Panc1 (cell line): ENCODE measurements around the gene KRT5. TPM values are rescaled to one million over a fixed set of nuclear protein-coding genes. Genes with fewer than 3 reads are reported as not detected.

Source experiments
- ATAC-seq: fragments of 200-7000 bp; cut with Tn5 transposase; 2 replicates; pipeline ENCODE4 v1.9.1; 2020; ENCODE audit warnings: mild to moderate bottlenecking, moderate library complexity
- BruUV-seq: library from RNA; stranded (reverse); fragments of 400-500 nt; replicated peaks from 2 replicates; lab custom pipeline; 2021; lab: Mats Ljungman, UMichigan
- CTCF ChIA-PET: fragments of 300-600 bp; sonication (Branson Sonifier 250); formaldehyde crosslinking; loops from one replicate; lab custom pipeline; 2022; ENCODE audit warnings: antibody characterized with exemption; lab: Charles Lee
- POLR2A ChIA-PET: fragments of 300-600 bp; sonication (Branson Sonifier 250); formaldehyde crosslinking; loops from one replicate; lab custom pipeline; 2022; ENCODE audit warnings: antibody characterized with exemption; lab: Charles Lee
- DNase-seq: peaks from one replicate; pipeline ENCODE4 v3.0.0-alpha.2; 2010; ENCODE audit warnings: low read depth, low spot score
- H3K27ac ChIP-seq: 2 replicates; pipeline ENCODE4 v1.5.1; 2011; ENCODE audit warnings: mild to moderate bottlenecking, low read length, inconsistent platforms
- H3K27me3 ChIP-seq: fragments of 200-500 bp; sonication (Bioruptor generic); 2 replicates; pipeline ENCODE4 v1.6.0; 2014; ENCODE audit warnings: low read length, inconsistent platforms; ENCODE audit not compliant: control insufficient read depth, insufficient read depth
- H3K36me3 ChIP-seq: fragments of 200-500 bp; sonication (Bioruptor generic); 2 replicates; pipeline ENCODE4 v1.5.1; 2014; ENCODE audit warnings: inconsistent platforms, mild to moderate bottlenecking, low read length, moderate library complexity; ENCODE audit not compliant: control insufficient read depth, insufficient read depth
- H3K4me1 ChIP-seq: 2 replicates; pipeline ENCODE4 v1.5.1; 2011; ENCODE audit warnings: inconsistent platforms, mild to moderate bottlenecking, low read length, moderate library complexity; ENCODE audit not compliant: control insufficient read depth, insufficient read depth
- H3K4me3 ChIP-seq, 2 experiments: 2 replicates each; pipeline ENCODE4 v1.5.1; 2011 to 2012; ENCODE audit warnings: low read depth in 2 of 2, low read length in 2 of 2, mild to moderate bottlenecking in 2 of 2, inconsistent platforms in 1 of 2, moderate library complexity in 1 of 2
- H3K9me3 ChIP-seq: fragments of 200-500 bp; sonication (Bioruptor generic); 2 replicates; pipeline ENCODE4 v1.5.1; 2014; ENCODE audit warnings: low read depth, mild to moderate bottlenecking, inconsistent platforms, low read length, moderate library complexity; ENCODE audit not compliant: control insufficient read depth, insufficient read depth
- POLR2AphosphoS5 ChIP-seq: IDR thresholded peaks from 2 replicates; pipeline ENCODE4 v1.6.1; 2012; ENCODE audit warnings: mild to moderate bottlenecking, low read depth, low read length, moderate library complexity
- SIN3A ChIP-seq: IDR thresholded peaks from 2 replicates; pipeline ENCODE4 v1.6.1; 2012; ENCODE audit warnings: low read depth, mild to moderate bottlenecking, low read length, moderate library complexity, borderline replicate concordance; ENCODE audit not compliant: insufficient read depth
- TCF7L2 ChIP-seq: IDR thresholded peaks from 2 replicates; pipeline ENCODE4 v1.6.1; 2011; ENCODE audit warnings: mild to moderate bottlenecking, low read depth, low read length, inconsistent platforms
- in situ Hi-C: cut with HindIII; loops from 2 replicates; pipeline ENCODE4 v1.10.0; 2016; ENCODE audit warnings: low sequenced_read_pairs, low pct_unique_long_range_greater_than_20kb
- intact Hi-C: fragments of 100-400 bp; cut with micrococcal nuclease; formaldehyde crosslinking; loops from one replicate; pipeline ENCODE4 v1.10.0; 2022; ENCODE audit not compliant: unreplicated experiment
- total RNA-seq: library from RNA; stranded (reverse); gene quantifications from one replicate; pipeline ENCODE4 v1.2.1, GENCODE V29; 2021; ENCODE audit not compliant: unreplicated experiment
- TF ChIP-seq, protein P1 (sequence below): fragments of 450-650 bp; IDR thresholded peaks from 2 replicates; pipeline ENCODE4 v1.5.1; 2017; ENCODE audit warnings: mild to moderate bottlenecking
- TF ChIP-seq, protein P2 (sequence below), 2 experiments: IDR thresholded peaks; 2 replicates each; pipeline ENCODE4 v1.6.1; 2011 to 2012; ENCODE audit warnings: low read depth in 2 of 2, control low read depth in 1 of 2, low read length in 1 of 2, mild to moderate bottlenecking in 1 of 2, moderate library complexity in 1 of 2; ENCODE audit not compliant: insufficient read depth in 1 of 2

The KRT5 gene
- total RNA-seq, 1 experiment from 2014 or later = not detected

DNA sequence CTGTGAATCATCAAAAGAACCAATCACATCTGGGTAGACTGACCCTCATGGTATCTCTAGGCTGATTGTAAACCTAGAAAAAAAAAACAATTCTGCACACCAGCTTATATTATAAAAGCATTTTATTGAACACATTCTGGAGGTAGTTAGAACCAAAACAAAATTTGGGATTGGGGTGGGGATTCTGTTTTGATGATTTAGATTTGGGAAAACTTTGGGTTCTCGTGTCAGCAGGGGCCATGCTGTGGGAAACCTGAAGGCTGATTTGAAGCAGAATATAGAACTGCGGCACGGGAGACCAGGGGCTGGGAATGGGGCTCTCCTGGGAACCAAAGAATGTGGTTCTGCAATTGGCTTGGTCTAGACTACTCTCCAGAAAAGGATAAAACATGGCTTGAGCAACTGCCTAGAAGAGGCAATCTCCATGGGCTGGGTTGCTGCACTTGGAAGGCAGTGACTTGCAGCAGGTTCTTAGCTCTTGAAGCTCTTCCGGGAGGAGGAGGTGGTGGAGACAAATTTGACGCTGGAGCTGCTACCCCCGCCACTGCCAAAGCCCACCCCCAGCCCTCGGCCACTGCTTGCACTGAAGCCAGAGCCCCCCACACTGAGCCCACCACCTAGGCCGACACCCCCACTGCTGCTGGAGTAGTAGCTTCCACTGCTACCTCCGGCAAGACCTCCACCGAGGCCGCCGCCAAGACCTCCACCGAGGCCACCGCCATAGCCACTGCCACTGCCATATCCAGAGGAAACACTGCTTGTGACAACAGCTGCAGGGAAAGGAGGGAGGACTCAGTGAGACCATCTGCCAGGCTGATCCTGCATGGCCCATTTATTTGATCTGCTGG lies 5.5 kb downstream of the KRT5 start:
- H3K27me3 ChIP-seq = no peaks in the 10 kb centered on the region
- no peak for DNase-seq
- no peak for ATAC-seq
- intact Hi-C loops = no loop called here
- ChIA-PET POLR2A (no interaction called here), CTCF (no interaction called here)
- H3K4me1 ChIP-seq = no peaks in the 10 kb centered on the region
- no peak overlapping the region for H3K27ac ChIP-seq
- peaks cover 4% of the 10 kb centered on the region; the same call in 1 of the 2 replicates for H3K9me3 ChIP-seq
- H3K36me3 ChIP-seq = no peaks in the 10 kb centered on the region
- BruUV-seq = no TSS peak
- TF ChIP-seq, protein P1, sequence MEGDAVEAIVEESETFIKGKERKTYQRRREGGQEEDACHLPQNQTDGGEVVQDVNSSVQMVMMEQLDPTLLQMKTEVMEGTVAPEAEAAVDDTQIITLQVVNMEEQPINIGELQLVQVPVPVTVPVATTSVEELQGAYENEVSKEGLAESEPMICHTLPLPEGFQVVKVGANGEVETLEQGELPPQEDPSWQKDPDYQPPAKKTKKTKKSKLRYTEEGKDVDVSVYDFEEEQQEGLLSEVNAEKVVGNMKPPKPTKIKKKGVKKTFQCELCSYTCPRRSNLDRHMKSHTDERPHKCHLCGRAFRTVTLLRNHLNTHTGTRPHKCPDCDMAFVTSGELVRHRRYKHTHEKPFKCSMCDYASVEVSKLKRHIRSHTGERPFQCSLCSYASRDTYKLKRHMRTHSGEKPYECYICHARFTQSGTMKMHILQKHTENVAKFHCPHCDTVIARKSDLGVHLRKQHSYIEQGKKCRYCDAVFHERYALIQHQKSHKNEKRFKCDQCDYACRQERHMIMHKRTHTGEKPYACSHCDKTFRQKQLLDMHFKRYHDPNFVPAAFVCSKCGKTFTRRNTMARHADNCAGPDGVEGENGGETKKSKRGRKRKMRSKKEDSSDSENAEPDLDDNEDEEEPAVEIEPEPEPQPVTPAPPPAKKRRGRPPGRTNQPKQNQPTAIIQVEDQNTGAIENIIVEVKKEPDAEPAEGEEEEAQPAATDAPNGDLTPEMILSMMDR = no peak
- TF ChIP-seq, protein P2, sequence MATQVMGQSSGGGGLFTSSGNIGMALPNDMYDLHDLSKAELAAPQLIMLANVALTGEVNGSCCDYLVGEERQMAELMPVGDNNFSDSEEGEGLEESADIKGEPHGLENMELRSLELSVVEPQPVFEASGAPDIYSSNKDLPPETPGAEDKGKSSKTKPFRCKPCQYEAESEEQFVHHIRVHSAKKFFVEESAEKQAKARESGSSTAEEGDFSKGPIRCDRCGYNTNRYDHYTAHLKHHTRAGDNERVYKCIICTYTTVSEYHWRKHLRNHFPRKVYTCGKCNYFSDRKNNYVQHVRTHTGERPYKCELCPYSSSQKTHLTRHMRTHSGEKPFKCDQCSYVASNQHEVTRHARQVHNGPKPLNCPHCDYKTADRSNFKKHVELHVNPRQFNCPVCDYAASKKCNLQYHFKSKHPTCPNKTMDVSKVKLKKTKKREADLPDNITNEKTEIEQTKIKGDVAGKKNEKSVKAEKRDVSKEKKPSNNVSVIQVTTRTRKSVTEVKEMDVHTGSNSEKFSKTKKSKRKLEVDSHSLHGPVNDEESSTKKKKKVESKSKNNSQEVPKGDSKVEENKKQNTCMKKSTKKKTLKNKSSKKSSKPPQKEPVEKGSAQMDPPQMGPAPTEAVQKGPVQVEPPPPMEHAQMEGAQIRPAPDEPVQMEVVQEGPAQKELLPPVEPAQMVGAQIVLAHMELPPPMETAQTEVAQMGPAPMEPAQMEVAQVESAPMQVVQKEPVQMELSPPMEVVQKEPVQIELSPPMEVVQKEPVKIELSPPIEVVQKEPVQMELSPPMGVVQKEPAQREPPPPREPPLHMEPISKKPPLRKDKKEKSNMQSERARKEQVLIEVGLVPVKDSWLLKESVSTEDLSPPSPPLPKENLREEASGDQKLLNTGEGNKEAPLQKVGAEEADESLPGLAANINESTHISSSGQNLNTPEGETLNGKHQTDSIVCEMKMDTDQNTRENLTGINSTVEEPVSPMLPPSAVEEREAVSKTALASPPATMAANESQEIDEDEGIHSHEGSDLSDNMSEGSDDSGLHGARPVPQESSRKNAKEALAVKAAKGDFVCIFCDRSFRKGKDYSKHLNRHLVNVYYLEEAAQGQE (IDR thresholded peaks at IDR 0.05; ENCODE audit: insufficient read depth in 1 of 2, low read depth in 2 of 2, low read length in 1 of 2) = no peak
- TF ChIP-seq TCF7L2 = no peak
- no peak for TF ChIP-seq POLR2AphosphoS5
- no peak for TF ChIP-seq SIN3A
- H3K4me3 ChIP-seq = no peak overlapping the region
- in situ Hi-C loops = no loop called here

DNA sequence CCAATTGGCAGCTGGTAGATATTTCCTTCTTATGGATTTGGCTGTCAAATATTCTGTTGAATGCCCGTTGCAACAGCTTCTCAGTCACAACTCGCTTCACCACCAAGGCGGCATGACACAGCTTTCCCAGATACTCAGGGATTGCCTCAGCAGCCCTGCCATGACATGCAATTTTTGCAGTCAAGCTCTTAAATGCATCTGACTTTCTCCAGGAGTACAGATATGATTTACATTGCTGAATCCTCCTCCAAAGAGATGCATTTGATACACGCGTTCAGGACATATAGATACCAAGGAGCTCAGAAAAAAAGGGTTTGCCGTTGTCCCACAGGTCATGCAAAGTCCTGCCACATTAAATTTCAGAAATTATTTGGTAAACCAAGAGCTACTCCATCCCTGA lies 6.5 kb downstream of the KRT5 start:
- ATAC-seq (no peak), DNase-seq (no peak)
- TF ChIP-seq, protein P2 (IDR thresholded peaks at IDR 0.05; ENCODE audit: insufficient read depth in 1 of 2, low read depth in 2 of 2, low read length in 1 of 2) = no peak
- TF ChIP-seq, protein P1 = no peak
- TF ChIP-seq SIN3A (no peak), TCF7L2 (no peak), POLR2AphosphoS5 (no peak)
- Histone ChIP-seq H3K4me1 (no peaks in the 10 kb centered on the region), H3K27me3 (0 out of 2 replicates have a peak, but pooled peaks cover 1% of the 10 kb centered on the region), H3K4me3 (no peak overlapping the region), H3K9me3 (peaks cover 4% of the 10 kb centered on the region; the same call in 1 of the 2 replicates), H3K27ac (no peak overlapping the region), H3K36me3 (no peaks in the 10 kb centered on the region)
- in situ Hi-C loops = no loop called here
- POLR2A ChIA-PET = no interaction called here
- BruUV-seq = no TSS peak
- CTCF ChIA-PET = no interaction called here
- intact Hi-C loops = no loop called here
